ENCODE results near the gene TSPYL1. TPM values are rescaled to one million over a fixed set of nuclear protein-coding genes. Genes with fewer than 3 reads are reported as not detected.
A peak's percentile ranks its signal among the peaks of the same experiment; 100 is the strongest.

The TSPYL1 gene
- total RNA-seq, 2 donors from 2014 or later, result 78.2 to 90.8 TPM

DNA sequence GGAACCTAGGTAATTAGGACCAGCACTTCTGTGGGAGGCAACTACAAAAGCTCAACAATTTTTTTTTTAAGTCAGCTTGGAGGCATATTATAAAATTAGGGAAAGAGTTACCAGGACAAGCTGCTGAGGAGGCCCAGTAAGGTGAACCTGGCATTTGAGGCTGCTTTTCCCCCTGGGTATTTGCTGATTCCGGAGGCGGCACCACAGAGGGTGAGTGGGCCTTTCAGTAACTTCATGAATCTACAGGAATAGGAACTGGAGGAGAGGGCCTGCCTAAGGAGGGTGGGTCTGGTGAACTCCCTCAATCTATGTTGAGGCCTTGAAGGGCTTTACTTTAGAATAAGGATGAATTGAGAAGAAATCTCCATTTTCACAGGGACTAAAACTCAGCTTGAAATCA lies 40.5 kb downstream of the TSPYL1 start:
- DNase-seq, result no peak
- intact Hi-C loops (cut with DNase I), result no loop called here
- no peak for ATAC-seq

DNA sequence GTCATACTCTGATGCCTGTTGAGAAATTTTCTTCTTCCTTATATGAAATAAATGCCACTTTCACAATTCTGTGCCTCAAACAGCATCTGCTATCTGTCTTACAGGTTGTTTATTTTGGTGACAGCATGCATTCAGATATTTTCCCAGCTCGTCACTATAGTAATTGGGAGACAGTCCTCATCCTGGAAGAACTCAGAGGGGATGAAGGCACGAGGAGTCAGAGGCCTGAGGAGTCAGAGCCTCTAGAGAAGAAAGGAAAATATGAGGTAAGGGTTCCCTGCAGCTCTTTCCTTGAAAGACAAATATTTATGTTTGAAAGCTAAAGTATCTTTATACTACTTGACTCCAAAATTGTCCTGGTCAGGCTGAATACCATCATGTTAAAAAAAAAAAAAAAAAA lies 41.6 kb downstream of the TSPYL1 start:
- intact Hi-C loops (cut with DNase I), result no loop called here
- ATAC-seq, result no peak
- DNase-seq, result no peak

GRCh38 chr6:116234689-116235088 lies 45.0 kb downstream of the TSPYL1 start:
- intact Hi-C loops (cut with DNase I), result no loop called here
- no peak for DNase-seq
- no peak for ATAC-seq

DNA sequence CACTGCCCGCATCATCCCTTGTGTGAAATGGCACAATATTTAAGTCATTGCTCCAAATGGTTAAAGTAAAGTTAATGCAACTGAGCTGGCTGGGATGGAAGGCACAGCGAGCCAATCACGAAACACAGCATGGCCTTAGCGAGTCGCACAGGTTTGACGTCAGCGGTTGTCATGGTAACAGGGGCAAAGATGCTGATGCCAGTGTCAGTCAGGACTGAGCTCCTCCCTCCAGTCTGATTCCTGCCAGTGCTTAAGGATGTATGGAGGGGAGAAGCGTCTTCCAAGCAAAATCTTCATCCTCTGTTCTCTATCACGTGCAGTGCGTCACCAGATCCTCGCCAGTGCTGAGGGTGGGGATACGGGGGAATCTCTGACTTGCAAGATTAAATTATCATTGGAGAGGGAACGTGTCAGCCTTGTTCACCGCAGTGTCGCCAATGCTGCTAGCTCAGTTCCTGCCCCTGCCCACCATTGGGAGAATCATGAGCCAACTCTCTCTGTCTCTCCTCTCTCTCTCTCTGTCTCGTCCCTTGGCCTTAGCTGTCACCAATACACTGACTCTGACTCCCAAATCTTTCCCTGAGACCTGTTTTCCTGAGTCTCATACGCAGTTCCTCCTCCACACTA lies 50.3 kb downstream of the TSPYL1 start:
- DNase-seq (peak; percentile 89), ATAC-seq (peak; percentile 89 to 97)
- intact Hi-C loops (cut with DNase I), result no loop called here

Other genes with a start within 250 kb of the TSPYL1 start
- gene FRK, start 219.0 kb downstream of the TSPYL1 start, total RNA-seq, result 1 to 10 TPM; 4.0 to 4.8 TPM
- 10 to 100 TPM; 36.1 to 53.7 TPM for gene NT5DC1, start 179.1 kb downstream of the TSPYL1 start, total RNA-seq
- gene COL10A1, start 153.8 kb downstream of the TSPYL1 start, total RNA-seq, result not detected
- gene TSPYL4, start 25.9 kb downstream of the TSPYL1 start, total RNA-seq, result 10 to 100 TPM; 28.0 to 35.0 TPM
- gene DSE, start 91.0 kb upstream of the TSPYL1 start, total RNA-seq, result 10 to 100 TPM; 30.3 to 34.4 TPM
- gene CALHM6, start 181.4 kb upstream of the TSPYL1 start, total RNA-seq, result 1 to 10 TPM; 2.3 to 3.9 TPM
- gene CALHM5, start 231.7 kb upstream of the TSPYL1 start, total RNA-seq, result 1 to 10 TPM; 2.5 to 3.0 TPM